GM13977 (cell line): ENCODE measurements around the gene LSP1.
A peak's percentile ranks its signal among the peaks of the same experiment; 100 is the strongest.

Source experiments
- DNase-seq: peaks from one replicate; pipeline ENCODE4 v3.0.0; 2012; ENCODE audit warnings: low spot score
- in situ Hi-C: fragments of 300-500 bp; cut with MboI; formaldehyde crosslinking; loops from one replicate; pipeline ENCODE4 v1.12.0; 2022; ENCODE audit warnings: low sequenced_read_pairs, low pct_unique_long_range_greater_than_20kb, mixed read lengths, inconsistent platforms; ENCODE audit not compliant: unreplicated experiment
- TF ChIP-seq, protein P1 (sequence below): IDR thresholded peaks from 2 replicates; pipeline ENCODE4 v1.5.1; 2012; ENCODE audit warnings: mild to moderate bottlenecking, control low read depth; ENCODE audit not compliant: insufficient read depth; ENCODE audit errors: extremely low read depth, missing control alignments

Gene LSP1

DNA sequence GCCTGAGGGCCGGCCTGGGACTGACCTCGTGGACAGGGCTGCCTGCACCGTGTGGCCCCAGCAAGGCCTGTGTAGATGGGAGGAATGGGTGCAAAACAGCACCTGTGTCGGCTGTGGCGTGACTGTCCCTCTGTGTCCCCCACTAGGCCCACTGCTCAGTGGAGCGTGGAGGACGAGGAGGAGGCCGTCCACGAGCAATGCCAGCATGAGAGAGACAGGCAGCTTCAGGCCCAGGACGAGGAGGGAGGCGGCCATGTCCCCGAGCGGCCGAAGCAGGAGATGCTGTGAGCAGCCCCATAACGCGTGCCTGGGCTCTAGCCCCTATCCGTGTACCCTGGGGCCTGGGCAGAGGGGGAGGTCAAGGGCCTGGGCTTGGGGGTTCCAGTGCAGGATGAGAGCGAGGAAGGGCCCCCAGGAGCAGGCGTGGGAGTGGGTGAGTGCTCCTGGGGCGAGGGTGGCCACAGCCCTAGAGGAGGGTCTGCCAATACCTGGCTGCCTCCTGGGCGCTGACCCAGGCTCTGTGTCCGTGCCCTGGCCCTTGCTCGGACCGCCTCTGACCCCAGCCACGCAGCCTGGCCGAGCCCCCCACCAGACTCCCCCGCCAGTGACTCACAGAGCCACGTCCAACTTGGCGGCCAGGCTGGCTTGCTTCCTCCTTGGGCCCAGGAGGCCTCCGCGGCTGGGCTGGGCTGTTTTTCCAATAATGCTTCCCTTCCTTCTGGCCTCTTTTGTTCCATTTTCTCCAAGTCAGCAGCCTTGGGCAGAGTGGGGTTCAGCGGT lies 27.2 kb downstream of the LSP1 start:
- in situ Hi-C loops, result no loop called here
- TF ChIP-seq, protein P1, sequence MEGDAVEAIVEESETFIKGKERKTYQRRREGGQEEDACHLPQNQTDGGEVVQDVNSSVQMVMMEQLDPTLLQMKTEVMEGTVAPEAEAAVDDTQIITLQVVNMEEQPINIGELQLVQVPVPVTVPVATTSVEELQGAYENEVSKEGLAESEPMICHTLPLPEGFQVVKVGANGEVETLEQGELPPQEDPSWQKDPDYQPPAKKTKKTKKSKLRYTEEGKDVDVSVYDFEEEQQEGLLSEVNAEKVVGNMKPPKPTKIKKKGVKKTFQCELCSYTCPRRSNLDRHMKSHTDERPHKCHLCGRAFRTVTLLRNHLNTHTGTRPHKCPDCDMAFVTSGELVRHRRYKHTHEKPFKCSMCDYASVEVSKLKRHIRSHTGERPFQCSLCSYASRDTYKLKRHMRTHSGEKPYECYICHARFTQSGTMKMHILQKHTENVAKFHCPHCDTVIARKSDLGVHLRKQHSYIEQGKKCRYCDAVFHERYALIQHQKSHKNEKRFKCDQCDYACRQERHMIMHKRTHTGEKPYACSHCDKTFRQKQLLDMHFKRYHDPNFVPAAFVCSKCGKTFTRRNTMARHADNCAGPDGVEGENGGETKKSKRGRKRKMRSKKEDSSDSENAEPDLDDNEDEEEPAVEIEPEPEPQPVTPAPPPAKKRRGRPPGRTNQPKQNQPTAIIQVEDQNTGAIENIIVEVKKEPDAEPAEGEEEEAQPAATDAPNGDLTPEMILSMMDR, result no peak
- DNase-seq, result no peak

DNA sequence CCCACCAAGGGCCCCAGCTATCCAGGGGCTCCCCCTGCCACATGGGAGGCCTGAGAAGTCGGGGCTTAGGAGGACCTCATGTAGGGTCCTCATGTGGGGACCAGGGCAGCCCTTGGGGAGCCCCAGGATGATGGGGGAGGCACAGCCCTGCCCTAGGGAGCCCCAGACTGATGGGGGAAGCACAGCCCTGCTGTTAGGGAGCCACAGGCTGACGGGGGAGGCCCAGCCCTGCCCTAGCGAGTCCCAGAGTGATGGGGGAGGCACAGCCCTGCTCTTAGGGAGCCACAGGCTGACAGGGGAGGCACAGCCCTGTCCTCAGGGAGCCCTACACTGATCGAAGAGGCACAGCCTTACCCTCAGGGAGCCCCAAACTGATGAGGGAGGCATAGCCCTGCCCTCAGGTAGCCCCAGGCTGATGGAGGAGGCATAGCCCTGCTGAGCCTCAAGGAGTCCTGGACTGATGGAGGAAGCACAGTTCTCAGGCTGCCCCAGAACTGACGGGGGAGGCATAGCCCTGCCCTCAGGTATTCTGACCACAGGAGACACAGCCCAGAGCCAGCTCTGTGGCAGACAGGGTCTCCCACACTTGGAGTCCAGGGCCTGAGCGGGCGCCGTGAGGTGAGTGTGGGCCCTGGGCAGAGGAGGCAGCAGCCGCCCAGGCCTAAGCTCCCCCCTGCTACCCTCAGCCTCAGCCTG lies 28.0 kb downstream of the LSP1 start:
- in situ Hi-C loops, result no loop called here
- TF ChIP-seq, protein P1, result no peak
- DNase-seq, result no peak

DNA sequence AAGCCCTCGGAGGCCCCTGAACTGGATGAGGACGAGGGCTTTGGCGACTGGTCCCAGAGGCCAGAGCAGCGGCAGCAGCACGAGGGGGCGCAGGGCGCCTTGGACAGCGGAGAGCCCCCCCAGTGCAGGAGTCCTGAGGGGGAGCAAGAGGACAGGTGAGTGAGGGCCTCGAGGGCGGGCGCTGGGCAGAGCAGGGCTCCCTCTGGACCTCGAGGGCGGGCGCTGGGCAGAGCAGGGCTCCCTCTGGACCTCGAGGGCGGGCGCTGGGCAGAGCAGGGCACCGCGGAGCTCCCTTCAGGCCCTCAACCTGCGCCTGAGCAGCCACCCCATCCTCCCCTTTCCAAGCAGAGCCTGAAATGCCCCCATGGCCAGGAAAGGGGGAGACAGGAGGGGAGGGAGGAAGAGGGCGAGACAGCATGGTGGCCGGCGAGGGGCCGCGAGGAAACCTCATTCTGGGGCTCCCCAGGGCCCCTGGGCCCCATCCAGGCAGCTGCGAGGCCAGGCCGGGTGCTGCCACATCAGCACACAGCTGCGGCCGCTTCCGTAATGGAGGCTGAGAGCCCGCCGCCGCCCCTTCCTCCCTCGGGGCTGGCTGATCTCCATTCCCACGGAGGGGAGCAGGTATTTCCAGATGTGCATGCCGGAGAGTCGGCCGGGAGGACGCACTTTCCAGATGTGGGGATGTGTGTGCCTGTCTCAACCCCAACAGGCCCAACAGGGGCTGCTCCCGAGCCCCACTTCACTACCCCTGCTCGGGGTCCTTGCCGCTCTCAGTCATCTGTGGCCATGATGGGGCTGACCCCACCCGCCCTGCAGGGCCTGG lies 28.8 kb downstream of the LSP1 start:
- TF ChIP-seq, protein P1, result no peak
- in situ Hi-C loops, result no loop called here
- DNase-seq, result peak; percentile 71

DNA sequence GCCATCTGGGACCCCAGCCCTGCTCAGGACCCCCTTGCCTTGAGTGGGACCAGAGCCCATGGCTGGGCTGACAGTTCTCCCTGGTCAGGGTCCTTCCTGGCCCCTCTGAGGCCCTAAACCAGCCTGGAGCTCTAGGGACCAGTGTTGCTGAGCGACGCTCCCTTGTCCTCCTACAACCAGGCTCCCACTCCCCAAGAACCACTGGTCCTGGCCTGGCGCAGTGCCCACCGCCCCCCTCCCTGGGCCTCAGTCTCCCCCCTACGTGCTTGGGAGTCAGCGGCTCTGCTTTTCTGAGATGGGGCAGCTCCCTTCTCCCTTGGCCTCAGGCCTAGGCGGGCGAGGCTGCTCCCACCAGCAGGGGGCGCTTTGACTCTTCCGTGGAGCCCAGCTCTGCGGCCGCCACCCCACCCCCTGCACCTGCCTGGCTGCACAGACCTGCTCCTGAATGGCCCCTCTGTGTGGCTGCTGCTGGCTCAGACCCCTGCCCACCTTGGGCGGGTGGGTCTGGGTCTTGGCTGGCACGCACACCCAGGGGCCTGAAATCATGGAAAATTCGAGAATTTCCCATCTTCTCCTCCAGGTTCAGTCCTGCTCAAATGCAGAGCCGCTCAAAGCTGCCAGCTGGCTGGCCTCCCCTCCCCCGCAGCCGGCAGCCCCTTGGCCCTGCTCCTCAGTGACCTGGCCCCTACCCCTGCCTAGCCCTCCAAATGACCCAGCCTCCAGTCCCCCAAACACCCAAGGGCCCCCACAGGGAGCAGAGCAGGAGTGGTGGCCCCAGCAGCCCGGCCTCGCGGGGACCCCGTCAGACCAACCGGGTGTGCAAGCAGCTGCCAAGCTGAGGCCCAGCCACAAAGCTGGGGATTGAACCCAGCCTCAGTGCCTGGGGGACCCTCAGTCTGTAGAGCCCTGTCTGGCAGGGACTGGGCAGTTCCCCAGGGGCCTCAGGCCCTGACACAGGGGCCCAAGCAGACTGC lies 29.7 kb downstream of the LSP1 start:
- in situ Hi-C loops, result no loop called here
- peak; percentile 93 for DNase-seq
- TF ChIP-seq, protein P1, result peak; percentile 97

DNA sequence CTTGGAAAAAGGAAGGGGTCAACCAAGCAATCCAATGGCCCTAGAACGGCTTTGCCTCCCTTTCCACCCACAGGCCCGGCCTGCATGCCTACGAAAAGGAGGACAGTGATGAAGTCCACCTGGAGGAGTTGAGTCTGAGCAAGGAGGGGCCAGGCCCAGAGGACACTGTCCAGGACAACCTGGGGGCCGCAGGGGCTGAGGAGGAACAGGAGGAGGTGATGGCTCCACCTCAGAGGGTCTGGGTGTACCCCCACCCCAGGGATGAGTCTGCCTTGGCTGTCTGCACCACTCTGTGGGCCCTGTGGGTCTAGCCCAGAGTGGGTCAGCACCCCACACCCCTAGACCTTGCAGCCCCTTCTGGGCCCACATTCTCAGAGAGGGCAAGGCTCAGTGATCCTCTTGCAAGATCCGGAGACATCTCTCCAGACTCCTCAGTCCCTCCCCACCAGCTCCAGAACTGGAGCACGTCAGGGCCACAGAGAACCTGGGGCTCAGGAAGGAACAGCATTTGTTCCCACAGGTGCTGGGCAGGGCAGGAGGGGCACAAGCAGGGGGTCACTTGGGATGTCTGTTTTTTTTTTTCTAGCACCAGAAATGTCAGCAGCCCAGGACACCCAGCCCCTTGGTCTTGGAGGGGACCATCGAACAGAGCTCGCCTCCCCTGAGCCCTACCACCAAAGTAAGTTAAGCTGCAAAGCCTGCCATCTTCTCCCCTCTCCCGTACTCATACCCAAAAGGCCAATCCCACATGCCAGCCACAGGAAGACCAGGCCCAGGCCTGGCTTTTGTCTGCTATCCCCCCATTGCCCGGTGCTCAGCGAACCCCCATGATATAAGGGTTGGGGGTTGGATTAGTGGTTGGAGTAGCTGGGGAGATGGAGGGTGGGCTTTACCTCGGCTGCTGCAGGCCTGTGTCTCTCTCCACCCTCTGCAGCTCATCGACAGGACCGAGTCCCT lies 30.7 kb downstream of the LSP1 start:
- TF ChIP-seq, protein P1, result no peak
- in situ Hi-C loops, result no loop called here
- peak; percentile 12 for DNase-seq
